ENCODE data around the gene PTPRF.

DNA sequence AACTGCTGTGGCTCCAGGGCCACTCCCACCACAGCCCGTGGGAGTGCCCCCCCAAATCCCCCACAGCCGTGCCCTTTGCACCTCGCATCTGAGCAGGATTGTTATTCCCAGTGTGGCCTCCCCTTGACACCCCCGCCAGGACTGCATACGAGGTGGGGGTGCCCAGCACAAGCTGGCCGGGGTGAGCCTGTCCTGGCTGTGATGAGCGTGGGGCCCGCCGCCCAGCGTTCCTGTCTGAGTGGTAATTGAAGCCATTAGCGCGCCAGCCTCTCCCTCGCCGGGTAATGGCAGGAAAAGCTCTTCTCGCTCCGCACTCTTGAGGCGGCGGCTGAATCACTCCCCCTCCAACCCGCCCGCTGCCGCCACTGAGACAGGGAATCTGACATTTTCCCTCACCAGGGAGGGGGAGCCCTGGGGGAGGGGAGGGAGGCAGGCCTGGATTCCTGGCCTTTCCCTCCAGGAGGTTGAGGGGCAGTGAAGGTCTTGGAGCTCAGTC is 27.7 kb downstream of the PTPRF start:
- TF ChIP-seq, protein P1, sequence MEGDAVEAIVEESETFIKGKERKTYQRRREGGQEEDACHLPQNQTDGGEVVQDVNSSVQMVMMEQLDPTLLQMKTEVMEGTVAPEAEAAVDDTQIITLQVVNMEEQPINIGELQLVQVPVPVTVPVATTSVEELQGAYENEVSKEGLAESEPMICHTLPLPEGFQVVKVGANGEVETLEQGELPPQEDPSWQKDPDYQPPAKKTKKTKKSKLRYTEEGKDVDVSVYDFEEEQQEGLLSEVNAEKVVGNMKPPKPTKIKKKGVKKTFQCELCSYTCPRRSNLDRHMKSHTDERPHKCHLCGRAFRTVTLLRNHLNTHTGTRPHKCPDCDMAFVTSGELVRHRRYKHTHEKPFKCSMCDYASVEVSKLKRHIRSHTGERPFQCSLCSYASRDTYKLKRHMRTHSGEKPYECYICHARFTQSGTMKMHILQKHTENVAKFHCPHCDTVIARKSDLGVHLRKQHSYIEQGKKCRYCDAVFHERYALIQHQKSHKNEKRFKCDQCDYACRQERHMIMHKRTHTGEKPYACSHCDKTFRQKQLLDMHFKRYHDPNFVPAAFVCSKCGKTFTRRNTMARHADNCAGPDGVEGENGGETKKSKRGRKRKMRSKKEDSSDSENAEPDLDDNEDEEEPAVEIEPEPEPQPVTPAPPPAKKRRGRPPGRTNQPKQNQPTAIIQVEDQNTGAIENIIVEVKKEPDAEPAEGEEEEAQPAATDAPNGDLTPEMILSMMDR (IDR thresholded peaks at IDR 0.05): no peak
- no peak for TF ChIP-seq EZH2phosphoT487 (IDR thresholded peaks at IDR 0.05)
